Measurements from ENCODE around the gene DDO.

- TF ChIP-seq FOXA1 (IDR thresholded peaks at IDR 0.05) (no peak), L3MBTL2 (conservative IDR thresholded peaks at IDR 0.05) (no peak), SUZ12 (IDR thresholded peaks at IDR 0.05) (no peak), ELF4 (IDR thresholded peaks at IDR 0.05) (no peak), FOXM1 (IDR thresholded peaks at IDR 0.05; ENCODE audit: borderline replicate concordance) (no peak), SP1 (IDR thresholded peaks at IDR 0.05) (no peak), ARNT (IDR thresholded peaks at IDR 0.05) (no peak), LEF1 (IDR thresholded peaks at IDR 0.05; ENCODE audit: borderline replicate concordance) (no peak), BHLHE40 (IDR thresholded peaks at IDR 0.05; ENCODE audit: borderline replicate concordance) (no peak), FOXK2 (IDR thresholded peaks at IDR 0.05) (no peak), ZNF384 (IDR thresholded peaks at IDR 0.05) (no peak), HDGF (IDR thresholded peaks at IDR 0.05; ENCODE audit: borderline replicate concordance) (no peak), NFRKB (IDR thresholded peaks at IDR 0.05) (no peak), TARDBP (IDR thresholded peaks at IDR 0.05) (no peak)
These were observed 49.1 kb downstream of the DDO start for GRCh38 chr6:110366256-110366655.
